ENCODE measurements around the gene GULP1.

DNA sequence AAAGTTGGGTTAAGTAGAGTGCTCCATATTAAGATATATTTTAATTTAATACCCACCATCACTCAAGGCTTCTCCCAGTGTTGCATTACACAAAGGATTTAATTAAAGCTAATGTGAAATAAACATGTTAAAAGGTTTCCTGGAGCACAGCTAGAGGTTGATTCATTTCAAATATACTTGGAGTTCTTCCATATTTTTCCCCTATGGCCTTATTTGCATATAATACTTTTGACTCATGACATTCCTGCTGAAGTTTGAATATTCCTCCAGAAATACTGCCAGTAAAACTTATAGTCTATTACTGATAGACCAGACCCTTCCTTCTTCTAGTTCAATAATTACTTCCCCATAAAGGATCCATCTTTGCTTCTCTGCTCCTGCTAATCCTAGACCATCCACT, 227.5 kb downstream of the GULP1 start:
- TF ChIP-seq, protein P1, sequence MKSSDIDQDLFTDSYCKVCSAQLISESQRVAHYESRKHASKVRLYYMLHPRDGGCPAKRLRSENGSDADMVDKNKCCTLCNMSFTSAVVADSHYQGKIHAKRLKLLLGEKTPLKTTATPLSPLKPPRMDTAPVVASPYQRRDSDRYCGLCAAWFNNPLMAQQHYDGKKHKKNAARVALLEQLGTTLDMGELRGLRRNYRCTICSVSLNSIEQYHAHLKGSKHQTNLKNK (CRISPR knock-in tag; IDR thresholded peaks at IDR 0.05), result no peak
- no peak for TF ChIP-seq ZNF232 (CRISPR knock-in tag; IDR thresholded peaks at IDR 0.05)
- TF ChIP-seq, protein P2, sequence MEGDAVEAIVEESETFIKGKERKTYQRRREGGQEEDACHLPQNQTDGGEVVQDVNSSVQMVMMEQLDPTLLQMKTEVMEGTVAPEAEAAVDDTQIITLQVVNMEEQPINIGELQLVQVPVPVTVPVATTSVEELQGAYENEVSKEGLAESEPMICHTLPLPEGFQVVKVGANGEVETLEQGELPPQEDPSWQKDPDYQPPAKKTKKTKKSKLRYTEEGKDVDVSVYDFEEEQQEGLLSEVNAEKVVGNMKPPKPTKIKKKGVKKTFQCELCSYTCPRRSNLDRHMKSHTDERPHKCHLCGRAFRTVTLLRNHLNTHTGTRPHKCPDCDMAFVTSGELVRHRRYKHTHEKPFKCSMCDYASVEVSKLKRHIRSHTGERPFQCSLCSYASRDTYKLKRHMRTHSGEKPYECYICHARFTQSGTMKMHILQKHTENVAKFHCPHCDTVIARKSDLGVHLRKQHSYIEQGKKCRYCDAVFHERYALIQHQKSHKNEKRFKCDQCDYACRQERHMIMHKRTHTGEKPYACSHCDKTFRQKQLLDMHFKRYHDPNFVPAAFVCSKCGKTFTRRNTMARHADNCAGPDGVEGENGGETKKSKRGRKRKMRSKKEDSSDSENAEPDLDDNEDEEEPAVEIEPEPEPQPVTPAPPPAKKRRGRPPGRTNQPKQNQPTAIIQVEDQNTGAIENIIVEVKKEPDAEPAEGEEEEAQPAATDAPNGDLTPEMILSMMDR (IDR thresholded peaks at IDR 0.05), result no peak
- no peak for TF ChIP-seq RELA (CRISPR knock-in tag; IDR thresholded peaks at IDR 0.05; ENCODE audit: borderline replicate concordance)
- no peak for TF ChIP-seq SMAD3 (CRISPR knock-in tag; IDR thresholded peaks at IDR 0.05; ENCODE audit: borderline replicate concordance)
- TF ChIP-seq, protein P3, sequence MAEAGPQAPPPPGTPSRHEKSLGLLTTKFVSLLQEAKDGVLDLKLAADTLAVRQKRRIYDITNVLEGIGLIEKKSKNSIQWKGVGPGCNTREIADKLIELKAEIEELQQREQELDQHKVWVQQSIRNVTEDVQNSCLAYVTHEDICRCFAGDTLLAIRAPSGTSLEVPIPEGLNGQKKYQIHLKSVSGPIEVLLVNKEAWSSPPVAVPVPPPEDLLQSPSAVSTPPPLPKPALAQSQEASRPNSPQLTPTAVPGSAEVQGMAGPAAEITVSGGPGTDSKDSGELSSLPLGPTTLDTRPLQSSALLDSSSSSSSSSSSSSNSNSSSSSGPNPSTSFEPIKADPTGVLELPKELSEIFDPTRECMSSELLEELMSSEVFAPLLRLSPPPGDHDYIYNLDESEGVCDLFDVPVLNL (CRISPR knock-in tag; IDR thresholded peaks at IDR 0.05; ENCODE audit: borderline replicate concordance, low read depth), result no peak
- TF ChIP-seq, protein P4, sequence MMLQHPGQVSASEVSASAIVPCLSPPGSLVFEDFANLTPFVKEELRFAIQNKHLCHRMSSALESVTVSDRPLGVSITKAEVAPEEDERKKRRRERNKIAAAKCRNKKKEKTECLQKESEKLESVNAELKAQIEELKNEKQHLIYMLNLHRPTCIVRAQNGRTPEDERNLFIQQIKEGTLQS (CRISPR knock-in tag; conservative IDR thresholded peaks at IDR 0.05), result no peak
- no peak for TF ChIP-seq SMAD4 (CRISPR knock-in tag; IDR thresholded peaks at IDR 0.05)
- TF ChIP-seq, protein P5, sequence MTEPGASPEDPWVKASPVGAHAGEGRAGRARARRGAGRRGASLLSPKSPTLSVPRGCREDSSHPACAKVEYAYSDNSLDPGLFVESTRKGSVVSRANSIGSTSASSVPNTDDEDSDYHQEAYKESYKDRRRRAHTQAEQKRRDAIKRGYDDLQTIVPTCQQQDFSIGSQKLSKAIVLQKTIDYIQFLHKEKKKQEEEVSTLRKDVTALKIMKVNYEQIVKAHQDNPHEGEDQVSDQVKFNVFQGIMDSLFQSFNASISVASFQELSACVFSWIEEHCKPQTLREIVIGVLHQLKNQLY (CRISPR knock-in tag; IDR thresholded peaks at IDR 0.05), result no peak
- no peak for TF ChIP-seq NFE2L1 (CRISPR knock-in tag; IDR thresholded peaks at IDR 0.05)

Data from WTC11 (cell line).